HG03342 (cell line): Measurements from ENCODE around the gene MAPK12.
A peak's percentile ranks its signal among the peaks of the same experiment; 100 is the strongest.

Experiments used
- ATAC-seq: cut with Tn5 transposase; IDR thresholded peaks from one replicate; pipeline ENCODE4 v1.9.1; 2021; ENCODE audit warnings: mild to moderate bottlenecking, moderate library complexity; ENCODE audit not compliant: unreplicated experiment

Gene MAPK12

GRCh38 chr22:50253046-50253915 is 8.2 kb downstream of the MAPK12 start:
- ATAC-seq: no peak

- ATAC-seq: no peak
Observed at GRCh38 chr22:50252082-50253045, 9.1 kb downstream of the MAPK12 start.

DNA sequence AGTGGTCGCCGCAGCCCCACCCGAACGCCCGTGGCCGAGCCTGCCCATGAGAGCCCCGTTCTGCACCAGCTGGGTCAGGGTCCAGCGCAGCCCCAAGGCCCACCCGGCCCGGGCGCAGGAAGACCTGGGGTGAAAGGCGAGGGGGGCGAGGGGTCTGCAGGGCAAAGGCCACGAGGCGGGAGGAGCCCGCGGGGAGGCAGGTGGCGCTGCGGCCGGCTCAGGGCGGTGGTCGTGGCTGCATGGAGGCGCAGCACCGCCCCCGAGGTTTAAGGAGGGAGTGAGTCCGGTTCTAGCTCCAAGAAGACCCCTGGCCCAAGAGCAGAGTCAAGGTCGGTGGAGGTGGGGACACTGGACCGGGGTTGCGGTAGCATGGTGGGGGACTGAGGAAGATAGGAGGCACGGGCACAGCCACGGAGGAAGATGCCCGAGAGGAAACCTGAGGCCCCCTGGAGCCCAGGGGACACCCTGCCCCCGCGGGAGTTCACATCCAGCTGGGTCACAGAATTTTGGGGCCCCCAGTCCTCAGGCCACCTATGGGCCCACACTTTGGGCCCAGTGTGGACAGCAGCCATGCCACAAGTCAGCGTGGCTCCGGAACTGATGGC is 9.9 kb downstream of the MAPK12 start:
- ATAC-seq: no peak

DNA sequence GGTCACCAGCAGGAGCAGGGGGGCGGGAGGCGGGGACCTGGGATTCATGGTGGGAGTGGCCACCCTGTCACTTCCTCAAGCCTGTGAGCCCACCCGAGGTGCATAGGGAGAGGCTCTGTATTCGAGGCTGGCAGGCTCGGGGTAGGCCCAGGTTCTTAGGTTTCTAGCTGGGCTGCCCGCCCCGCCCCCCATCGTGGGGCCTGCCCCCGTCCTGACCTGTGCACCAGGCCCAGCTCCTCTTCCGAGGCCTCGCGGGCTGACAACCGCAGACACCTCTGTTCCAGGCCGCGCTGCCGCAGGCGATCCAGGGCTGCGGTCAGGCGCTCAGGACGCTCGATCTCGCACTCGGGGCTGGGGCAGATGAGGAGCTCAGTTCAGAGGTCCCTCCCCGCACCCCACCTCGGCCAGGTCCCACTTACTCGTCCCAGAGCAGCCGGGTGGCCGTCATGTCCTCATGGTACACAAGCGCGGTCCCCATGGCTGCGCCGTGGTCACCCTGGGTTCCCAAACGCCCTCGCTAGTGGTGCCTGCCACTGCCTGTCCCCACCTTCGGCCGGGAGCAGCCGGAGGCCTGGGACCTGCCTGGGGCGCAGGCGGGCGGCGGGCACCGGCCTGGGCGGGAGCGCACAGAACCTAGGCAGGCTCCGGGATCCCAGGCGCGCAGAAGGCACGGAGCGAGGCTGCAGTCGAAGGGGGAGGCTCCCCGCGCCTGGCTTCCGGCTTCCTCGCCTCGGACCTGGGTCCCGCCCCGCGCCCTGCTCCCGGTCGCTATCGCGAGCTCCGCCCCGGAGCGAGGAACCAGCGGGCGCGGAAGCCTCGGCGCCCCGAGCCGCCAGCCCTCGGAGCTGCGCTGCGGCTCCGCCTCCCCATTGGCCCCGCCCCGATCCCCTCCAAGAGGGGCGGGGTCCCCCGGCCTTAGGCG is 10.7 kb downstream of the MAPK12 start, which contains the start of gene HDAC10:
Gene HDAC10 (minus strand): TSS at position 711 of the 922 bp plus-strand sequence. CDS start 233 bp downstream, at position 478.
- ATAC-seq: peak; percentile 50

DNA sequence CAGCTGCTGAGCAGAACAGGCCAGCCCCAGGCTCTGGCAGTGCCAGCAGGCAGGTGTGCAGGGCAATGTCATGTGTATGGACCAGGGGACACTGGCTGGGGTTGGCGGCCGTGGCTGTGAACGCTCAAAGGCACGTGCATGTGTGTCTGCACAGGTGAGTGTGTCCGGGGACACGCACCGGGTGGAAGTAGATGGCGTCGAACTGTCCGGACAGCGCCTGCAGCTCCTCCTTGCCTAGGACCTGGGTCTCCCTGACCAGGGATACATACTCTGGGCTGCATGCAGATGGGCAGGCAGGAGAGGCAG is 11.3 kb downstream of the MAPK12 start:
- no peak for ATAC-seq

GRCh38 chr22:50249341-50250248 is 11.9 kb downstream of the MAPK12 start:
- ATAC-seq: no peak

- ATAC-seq: no peak
Observed at GRCh38 chr22:50248196-50249081, 13.0 kb downstream of the MAPK12 start.

DNA sequence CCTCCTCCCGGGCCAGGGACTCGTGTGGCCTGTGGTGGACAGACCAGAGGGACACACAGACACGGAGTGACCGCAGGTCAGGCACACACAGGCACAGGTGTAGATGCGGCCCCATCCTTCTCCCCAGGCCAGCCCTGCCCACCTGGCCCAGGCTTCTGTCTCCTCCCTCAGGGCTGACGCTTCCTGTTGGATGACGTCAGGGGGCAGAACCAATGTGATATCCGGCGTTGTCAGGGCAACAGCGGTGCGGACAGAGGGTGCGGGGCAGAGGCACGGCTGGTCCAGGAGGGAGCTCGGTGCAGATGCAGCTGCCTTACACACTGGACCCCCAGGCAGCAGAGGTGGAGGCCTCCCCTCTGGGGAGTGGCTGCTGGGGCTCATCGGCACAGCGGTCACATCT is 13.7 kb downstream of the MAPK12 start:
- no peak for ATAC-seq

DNA sequence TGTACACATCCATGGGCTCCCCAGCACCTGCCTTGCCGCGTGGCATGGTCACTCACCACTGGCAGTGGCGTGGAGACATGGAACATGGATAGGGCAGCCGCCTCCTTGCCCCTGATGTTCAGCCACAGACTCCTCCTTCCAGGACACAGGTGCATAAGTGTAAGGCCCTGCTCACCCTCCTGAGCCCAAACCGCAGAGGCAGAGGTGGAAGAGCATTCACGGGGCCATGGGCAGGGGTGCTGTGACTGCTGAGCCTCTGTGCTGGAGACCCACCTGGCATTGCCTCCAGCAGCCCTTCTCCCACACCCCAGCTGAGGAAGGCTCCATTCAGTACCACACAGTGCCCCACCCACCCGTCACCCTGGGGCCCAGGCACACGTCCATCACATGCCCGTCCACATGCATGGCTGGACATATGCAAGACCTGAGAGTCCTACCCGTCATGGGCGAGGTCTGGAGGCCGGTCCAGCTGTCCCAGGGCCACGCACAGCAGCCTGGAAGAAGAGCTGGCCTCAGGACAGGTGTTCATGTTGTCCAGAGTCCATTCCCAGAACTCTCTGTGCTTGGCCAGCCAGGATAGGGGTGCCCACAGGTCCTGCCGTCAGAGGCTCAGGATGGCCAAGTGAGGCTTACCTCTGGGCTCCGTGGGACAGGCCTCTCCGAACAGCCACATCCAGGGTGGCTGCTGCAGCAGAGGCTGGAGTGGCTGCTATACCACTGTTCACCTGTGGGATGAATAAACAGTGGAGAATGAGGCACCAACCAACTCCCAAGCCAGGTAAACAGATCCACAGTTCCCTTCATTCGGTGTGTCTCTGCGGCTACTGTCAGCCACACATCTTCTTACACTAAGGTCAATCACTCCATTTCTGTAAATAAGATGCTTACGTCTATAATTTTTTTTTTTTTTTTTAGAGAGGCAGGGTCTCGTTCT is 15.0 kb downstream of the MAPK12 start:
- ATAC-seq: no peak

DNA sequence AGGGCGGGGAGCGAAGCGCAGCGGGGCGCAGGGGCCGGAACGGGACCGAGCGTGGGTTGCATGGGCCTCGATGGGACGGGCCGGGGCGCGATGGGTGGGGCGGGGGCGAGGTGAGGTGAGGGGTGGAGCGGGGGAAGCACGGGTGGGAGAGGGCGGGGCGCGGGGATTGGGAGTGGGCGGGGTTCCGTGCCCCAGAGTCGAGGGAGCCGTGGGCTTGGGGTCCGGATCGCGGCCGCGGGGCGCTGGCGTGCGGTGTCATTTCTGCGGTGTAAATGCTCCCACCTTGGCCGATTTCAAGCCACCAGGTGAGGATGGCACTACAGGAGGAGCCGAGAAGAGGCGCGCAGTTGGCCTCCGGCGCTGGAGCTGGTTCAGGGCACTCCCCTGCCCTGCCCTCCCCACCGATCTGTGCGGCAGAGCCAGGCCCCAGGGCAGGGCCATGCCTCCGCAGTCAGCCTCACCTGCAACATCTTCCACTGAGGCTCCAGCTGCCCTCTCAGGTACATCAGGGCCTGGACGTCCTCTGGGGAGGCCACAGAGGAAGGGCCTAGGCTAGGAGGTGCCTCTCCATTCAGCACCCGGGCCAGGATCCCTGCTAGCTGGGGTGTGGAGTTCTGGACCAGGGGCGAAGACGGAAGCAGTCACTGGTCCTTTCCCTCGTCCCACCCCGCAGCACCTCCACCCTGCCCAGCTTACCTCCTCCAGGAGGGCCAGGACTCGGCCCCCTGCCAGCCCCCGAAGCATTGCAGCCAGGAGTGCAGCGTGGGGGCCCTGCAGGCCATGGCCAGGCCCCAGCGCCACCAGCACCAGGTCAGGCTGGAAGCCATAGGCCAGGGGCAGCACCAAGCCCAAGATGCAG is 16.0 kb downstream of the MAPK12 start:
- peak; percentile 5 for ATAC-seq

- ATAC-seq: peak; percentile 65
Observed at GRCh38 chr22:50244420-50245213, 16.9 kb downstream of the MAPK12 start, which contains the start of gene TUBGCP6. TUBGCP6 (minus strand) TSS chr22:50245023; CDS start chr22:50244459, 564 bp downstream.

GRCh38 chr22:50243685-50244419 is 17.6 kb downstream of the MAPK12 start:
- no peak for ATAC-seq

DNA sequence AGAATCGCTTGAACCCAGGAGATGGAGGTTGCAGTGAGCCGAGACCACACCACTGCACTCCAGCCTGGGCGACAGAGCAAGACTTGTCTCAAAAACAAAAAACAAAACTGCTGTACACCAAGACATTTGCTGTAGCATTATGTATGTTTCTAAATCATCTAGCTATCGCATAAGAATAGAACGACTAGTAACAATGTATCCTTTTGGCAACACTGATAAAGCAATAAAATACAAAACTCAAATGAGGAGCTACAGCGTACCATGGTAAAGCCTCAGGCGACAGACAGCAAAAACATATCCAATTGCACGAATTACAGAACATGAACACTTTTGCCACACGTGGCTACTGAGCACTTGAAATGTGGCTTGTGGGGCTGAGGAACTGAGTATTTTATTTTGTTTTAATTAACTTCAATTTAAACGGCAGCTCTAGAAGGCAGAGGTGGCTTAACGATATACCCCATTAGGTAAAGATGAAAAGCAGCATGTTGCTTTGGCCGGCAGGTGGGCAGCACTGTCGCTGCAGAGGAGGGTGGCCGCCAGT is 19.0 kb downstream of the MAPK12 start:
- ATAC-seq: no peak

GRCh38 chr22:50238755-50239154 is 22.7 kb downstream of the MAPK12 start:
- ATAC-seq: no peak
